Measurements from ENCODE around the gene DPP6. TPM values are rescaled to one million over a fixed set of nuclear protein-coding genes. Genes with fewer than 3 reads are reported as not detected.

DPP6 gene
- total RNA-seq, 1 donor from 2014 or later = 0.39 TPM

- H3K4me1 Mint-ChIP-seq = peaks cover 17% of the 10 kb centered on the region
- no peak overlapping the region for H3K9ac ChIP-seq
- H3K79me2 ChIP-seq (ENCODE audit: low read depth) = no peaks in the 10 kb centered on the region
- H3K27ac Mint-ChIP-seq = no peak overlapping the region
- peaks cover 7% of the 10 kb centered on the region for H3F3A ChIP-seq (ENCODE audit: low read depth)
- H3K27ac ChIP-seq = no peak overlapping the region
- H4K20me1 ChIP-seq (ENCODE audit: low read depth) = no peaks in the 10 kb centered on the region
- peaks cover 2% of the 10 kb centered on the region for H3K9me3 Mint-ChIP-seq
- H3K4me1 ChIP-seq = peaks cover 10% of the 10 kb centered on the region
- H3K36me3 Mint-ChIP-seq = no peaks in the 10 kb centered on the region
- H2AFZ ChIP-seq (replicated peaks) = no peak overlapping the region
- TF ChIP-seq CTCF (IDR thresholded peaks at IDR 0.05) (no peak), EZH2 (IDR thresholded peaks at IDR 0.05) (no peak), EZH2phosphoT487 (IDR thresholded peaks at IDR 0.05) (no peak)
- peaks cover 6% of the 10 kb centered on the region for H3K27me3 Mint-ChIP-seq (ENCODE audit: insufficient read depth, low read depth)
- no peak for DNase-seq (ENCODE audit: low spot score)
- no peak overlapping the region for H3K4me3 Mint-ChIP-seq
- H3K27me3 ChIP-seq = peaks cover 13% of the 10 kb centered on the region
- H3K9me3 ChIP-seq (ENCODE audit: low read depth) = no peaks in the 10 kb centered on the region
- H3K4me3 ChIP-seq = no peak overlapping the region
- no peaks in the 10 kb centered on the region for H3K36me3 ChIP-seq
- no peak overlapping the region for H3K4me2 ChIP-seq
Measured at GRCh38 chr7:154864523-154864891, 812.3 kb downstream of the DPP6 start.

- no peaks in the 10 kb centered on the region for H4K20me1 ChIP-seq (ENCODE audit: low read depth)
- TF ChIP-seq EZH2phosphoT487 (IDR thresholded peaks at IDR 0.05) (no peak), EZH2 (IDR thresholded peaks at IDR 0.05) (no peak), CTCF (IDR thresholded peaks at IDR 0.05) (no peak)
- no peak for DNase-seq (ENCODE audit: low spot score)
- no peak overlapping the region for H3K4me3 ChIP-seq
- Mint-ChIP-seq H3K9me3 (peaks cover 2% of the 10 kb centered on the region), H3K27ac (no peak overlapping the region), H3K4me1 (peaks cover 20% of the 10 kb centered on the region), H3K27me3 (ENCODE audit: insufficient read depth, low read depth) (peaks cover 6% of the 10 kb centered on the region), H3K4me3 (no peak overlapping the region), H3K36me3 (no peaks in the 10 kb centered on the region)
- H3K4me1 ChIP-seq = peaks cover 10% of the 10 kb centered on the region
- H2AFZ ChIP-seq (replicated peaks) = no peak overlapping the region
- no peaks in the 10 kb centered on the region for H3K9me3 ChIP-seq (ENCODE audit: low read depth)
- H3K9ac ChIP-seq = no peak overlapping the region
- H3K4me2 ChIP-seq = no peak overlapping the region
- no peaks in the 10 kb centered on the region for H3K36me3 ChIP-seq
- no peak overlapping the region for H3K27ac ChIP-seq
- no peaks in the 10 kb centered on the region for H3K79me2 ChIP-seq (ENCODE audit: low read depth)
- H3K27me3 ChIP-seq = peaks cover 13% of the 10 kb centered on the region
- H3F3A ChIP-seq (ENCODE audit: low read depth) = peaks cover 7% of the 10 kb centered on the region
Measured at GRCh38 chr7:154865984-154866685, 813.9 kb downstream of the DPP6 start.

GRCh38 chr7:154867068-154867467 lies 814.9 kb downstream of the DPP6 start:
- no peak for TF ChIP-seq CTCF (IDR thresholded peaks at IDR 0.05)
- TF ChIP-seq EZH2phosphoT487 (IDR thresholded peaks at IDR 0.05) = no peak
- no peak for TF ChIP-seq EZH2 (IDR thresholded peaks at IDR 0.05)
- H3K4me3 Mint-ChIP-seq = no peak overlapping the region
- peaks cover 10% of the 10 kb centered on the region for H3K4me1 ChIP-seq
- peaks cover 2% of the 10 kb centered on the region for H3K9me3 Mint-ChIP-seq
- peaks cover 6% of the 10 kb centered on the region for H3K27me3 Mint-ChIP-seq (ENCODE audit: insufficient read depth, low read depth)
- H3K27ac ChIP-seq = no peak overlapping the region
- H3K4me3 ChIP-seq = no peak overlapping the region
- H3K4me2 ChIP-seq = no peak overlapping the region
- H3K36me3 ChIP-seq = no peaks in the 10 kb centered on the region
- H3K36me3 Mint-ChIP-seq = no peaks in the 10 kb centered on the region
- peaks cover 25% of the 10 kb centered on the region for H3K4me1 Mint-ChIP-seq
- H3F3A ChIP-seq (ENCODE audit: low read depth) = peaks cover 7% of the 10 kb centered on the region
- no peak overlapping the region for H3K9ac ChIP-seq
- no peaks in the 10 kb centered on the region for H3K9me3 ChIP-seq (ENCODE audit: low read depth)
- H4K20me1 ChIP-seq (ENCODE audit: low read depth) = no peaks in the 10 kb centered on the region
- no peaks in the 10 kb centered on the region for H3K79me2 ChIP-seq (ENCODE audit: low read depth)
- DNase-seq (ENCODE audit: low spot score) = no peak
- no peak overlapping the region for H3K27ac Mint-ChIP-seq
- peaks cover 13% of the 10 kb centered on the region for H3K27me3 ChIP-seq
- no peak overlapping the region for H2AFZ ChIP-seq (replicated peaks)

All from neural progenitor cell (in vitro differentiated cells).